DND-41 (cell line): Measurements from ENCODE around the gene UST.
A peak's percentile ranks its signal among the peaks of the same experiment; 100 is the strongest.

Experiments
- ATAC-seq: fragments of 200-7000 bp; cut with Tn5 transposase; 3 replicates; pipeline ENCODE4 v1.9.1; 2021; ENCODE audit warnings: low read depth; ENCODE audit not compliant: insufficient read depth
- DNase-seq: peaks from one replicate; pipeline ENCODE4 v3.0.0-alpha.2; 2020
- H2AFZ ChIP-seq: 2 replicates; pipeline ENCODE4 v1.6.0; 2012; ENCODE audit warnings: low read depth, low read length
- H3K27ac ChIP-seq: 2 replicates; pipeline ENCODE4 v1.5.1; 2012; ENCODE audit warnings: low read length, inconsistent platforms
- H3K27me3 ChIP-seq: fragments of 200-600 bp; sonication (generic); 2 replicates; pipeline ENCODE4 v1.6.0; 2012; ENCODE audit warnings: low read length, mild to moderate bottlenecking, inconsistent platforms; ENCODE audit not compliant: insufficient read depth, poor library complexity
- H3K36me3 ChIP-seq: 2 replicates; pipeline ENCODE4 v1.5.1; 2012; ENCODE audit warnings: low read length, inconsistent platforms; ENCODE audit not compliant: insufficient read depth
- H3K4me1 ChIP-seq: 2 replicates; pipeline ENCODE4 v1.5.1; 2012; ENCODE audit warnings: mild to moderate bottlenecking, low read length; ENCODE audit not compliant: insufficient read depth
- H3K4me2 ChIP-seq: 2 replicates; pipeline ENCODE4 v1.6.0; 2012; ENCODE audit warnings: mild to moderate bottlenecking, moderate library complexity, low read length, inconsistent platforms; ENCODE audit not compliant: insufficient read depth
- H3K4me3 ChIP-seq, 2 experiments: fragments of 200-600 bp in 1 of 2; shearing (Covaris generic) in 1 of 2; 2 replicates each; pipeline ENCODE4 v1.5.1; 2012 to 2016; ENCODE audit warnings: inconsistent platforms in 2 of 2, low read length in 2 of 2, mild to moderate bottlenecking in 2 of 2, low read depth in 1 of 2, moderate library complexity in 1 of 2
- H3K79me2 ChIP-seq: 2 replicates; pipeline ENCODE4 v1.6.0; 2012; ENCODE audit warnings: low read length, inconsistent platforms; ENCODE audit not compliant: insufficient read depth
- H3K9ac ChIP-seq: 2 replicates; pipeline ENCODE4 v1.6.0; 2012; ENCODE audit warnings: low read depth, mild to moderate bottlenecking, inconsistent platforms, low read length, moderate library complexity
- H3K9me3 ChIP-seq: 2 replicates; pipeline ENCODE4 v1.5.1; 2012; ENCODE audit warnings: low read length, moderate library complexity, mild to moderate bottlenecking, inconsistent platforms; ENCODE audit not compliant: insufficient read depth, severe bottlenecking
- H4K20me1 ChIP-seq: 2 replicates; pipeline ENCODE4 v1.6.0; 2012; ENCODE audit warnings: low read length; ENCODE audit not compliant: insufficient read depth
- CTCF ChIP-seq: IDR thresholded peaks from 2 replicates; pipeline ENCODE4 v1.5.1; 2012; ENCODE audit warnings: borderline replicate concordance, low read length, moderate library complexity, mild to moderate bottlenecking; ENCODE audit not compliant: poor library complexity, severe bottlenecking; ENCODE audit errors: extremely low read depth
- EZH2 ChIP-seq: IDR thresholded peaks from 3 replicates; pipeline ENCODE4 v1.6.1; 2012; ENCODE audit warnings: borderline replicate concordance, low read depth, mild to moderate bottlenecking, moderate library complexity, low read length, inconsistent platforms; ENCODE audit not compliant: severe bottlenecking

Gene UST

GRCh38 chr6:149114167-149114566, 367.3 kb downstream of the UST start:
- Histone ChIP-seq H3K4me1 (peaks cover 14% of the 10 kb centered on the region), H3K9me3 (no peaks in the 10 kb centered on the region), H3K36me3 (no peaks in the 10 kb centered on the region), H3K9ac (no peak overlapping the region), H3K27me3 (no peaks in the 10 kb centered on the region), H3K27ac (no peak overlapping the region), H4K20me1 (no peaks in the 10 kb centered on the region), H3K79me2 (no peaks in the 10 kb centered on the region), H3K4me3 (no peak overlapping the region), H3K4me2 (no peak overlapping the region), H2AFZ (no peak overlapping the region)
- DNase-seq, result no peak
- TF ChIP-seq EZH2 (no peak), CTCF (no peak)
- no peak for ATAC-seq

- Histone ChIP-seq H3K9me3 (no peaks in the 10 kb centered on the region), H3K4me3 (no peak overlapping the region), H3K4me2 (no peak overlapping the region), H3K27ac (no peak overlapping the region), H3K36me3 (no peaks in the 10 kb centered on the region), H3K79me2 (no peaks in the 10 kb centered on the region), H3K9ac (no peak overlapping the region), H2AFZ (no peak overlapping the region), H3K27me3 (no peaks in the 10 kb centered on the region), H3K4me1 (peaks cover 28% of the 10 kb centered on the region), H4K20me1 (no peaks in the 10 kb centered on the region)
- TF ChIP-seq CTCF (no peak), EZH2 (no peak)
- ATAC-seq (no peak), DNase-seq (no peak)
Measured at GRCh38 chr6:149118737-149119653, 372.2 kb downstream of the UST start.

GRCh38 chr6:149122850-149123821, 376.3 kb downstream of the UST start:
- Histone ChIP-seq H3K36me3 (no peaks in the 10 kb centered on the region), H3K27ac (peak overlapping the region; percentile 25), H3K27me3 (no peaks in the 10 kb centered on the region), H4K20me1 (no peaks in the 10 kb centered on the region), H3K9ac (no peak overlapping the region), H3K4me1 (peaks cover 35% of the 10 kb centered on the region), H2AFZ (peak overlapping the region; percentile 1; the same call in 1 of the 2 replicates), H3K4me3 (no peak overlapping the region), H3K79me2 (no peaks in the 10 kb centered on the region), H3K9me3 (no peaks in the 10 kb centered on the region), H3K4me2 (no peak overlapping the region)
- ATAC-seq, result peak; percentile 9; the same call in 1 of the 3 replicates
- DNase-seq, result no peak
- TF ChIP-seq CTCF, result no peak
